K562 treated with DMSO at 1 percent for 4 hours (cell line): Measurements from ENCODE around the gene TLR8. TPM values are rescaled to one million over a fixed set of nuclear protein-coding genes. Genes with fewer than 3 reads are reported as not detected.

ENCODE experiments used
- total RNA-seq: library from RNA; unstranded; fragments of 300-600 nt; gene quantifications from 2 replicates; pipeline ENCODE4 v1.2.3, GENCODE V29; 2022; ENCODE audit not compliant: insufficient read depth

The TLR8 gene
- total RNA-seq, result not detected in 2 replicates

GRCh38 chrX:12906046-12906761 lies at the start of gene TLR8:
Gene TLR8 (plus strand): TSS chrX:12906620. CDS start chrX:12906707, 87 bp downstream.

GRCh38 chrX:12866451-12867377 lies 39.7 kb upstream of the TLR8 start, which contains the start of gene TLR7:
Gene TLR7 (plus strand): TSS chrX:12867072. CDS start chrX:12867579, 507 bp downstream.

Other genes with a start within 250 kb of the TLR8 start
- gene PRPS2, start 115.2 kb upstream of the TLR8 start, total RNA-seq, result 14.0 and 24.5 TPM in 2 replicates
- 0.18 TPM in 1 of 2 replicates, not detected in the other for gene TLR7, start 39.5 kb upstream of the TLR8 start, total RNA-seq
- 3,453 and 3,711 TPM in 2 replicates for gene TMSB4X, start 68.5 kb downstream of the TLR8 start, total RNA-seq
- not detected in 2 replicates for gene FAM9C, start 138.0 kb downstream of the TLR8 start, total RNA-seq